GM23248 (cell line): Measurements from ENCODE around the gene ZNF652. TPM values are rescaled to one million over a fixed set of nuclear protein-coding genes. Genes with fewer than 3 reads are reported as not detected.
"Not testable (repeated sequence)": the region's sequence is repeated elsewhere in the genome, so short reads cannot be mapped to it uniquely, and the experiment has no call there.

Experiments
- DNase-seq: peaks from one replicate; pipeline ENCODE4 v3.0.0-alpha.2; 2015
- H2AFZ ChIP-seq: fragments of 200-600 bp; sonication (generic); 2 replicates; pipeline ENCODE4 v1.6.1; 2016; ENCODE audit warnings: antibody characterized with exemption
- H3F3A ChIP-seq: fragments of 200-600 bp; sonication (generic); 2 replicates; pipeline ENCODE4 v1.6.1; 2016; ENCODE audit warnings: mild to moderate bottlenecking, antibody characterized with exemption, mixed run types; ENCODE audit not compliant: insufficient read depth
- H3K27ac ChIP-seq: fragments of 200-600 bp; sonication (generic); 2 replicates; pipeline ENCODE4 v1.5.1; 2016; ENCODE audit warnings: mild to moderate bottlenecking
- H3K27me3 ChIP-seq: fragments of 200-600 bp; sonication (generic); replicated peaks from 2 replicates; pipeline ENCODE4 v1.6.1; 2016; ENCODE audit warnings: mild to moderate bottlenecking; ENCODE audit not compliant: insufficient read depth
- H3K36me3 ChIP-seq: fragments of 200-600 bp; sonication (generic); 2 replicates; pipeline ENCODE4 v1.6.1; 2016; ENCODE audit warnings: low read depth, mild to moderate bottlenecking
- H3K4me1 ChIP-seq: fragments of 200-600 bp; sonication (generic); 2 replicates; pipeline ENCODE4 v1.6.1; 2016; ENCODE audit warnings: mild to moderate bottlenecking; ENCODE audit not compliant: insufficient read depth
- H3K4me2 ChIP-seq: fragments of 200-600 bp; sonication (generic); one replicate; pipeline ENCODE4 v1.6.1; 2016; ENCODE audit warnings: mild to moderate bottlenecking; ENCODE audit not compliant: unreplicated experiment
- H3K4me3 ChIP-seq: fragments of 200-600 bp; sonication (generic); 2 replicates; pipeline ENCODE4 v1.5.1; 2016; ENCODE audit warnings: mild to moderate bottlenecking
- H3K79me2 ChIP-seq: fragments of 200-600 bp; sonication (generic); 2 replicates; pipeline ENCODE4 v1.6.1; 2016; ENCODE audit warnings: mild to moderate bottlenecking; ENCODE audit not compliant: insufficient read depth
- H3K9ac ChIP-seq: fragments of 200-600 bp; sonication (generic); 2 replicates; pipeline ENCODE4 v1.6.1; 2016; ENCODE audit warnings: mild to moderate bottlenecking
- H3K9me2 ChIP-seq: fragments of 200-600 bp; sonication (generic); 2 replicates; pipeline ENCODE4 v1.6.1; 2016; ENCODE audit warnings: mixed run types, mild to moderate bottlenecking, moderate library complexity; ENCODE audit not compliant: insufficient read depth
- H3K9me3 ChIP-seq: fragments of 200-600 bp; sonication (generic); one replicate; pipeline ENCODE4 v1.6.1; 2017; ENCODE audit warnings: low read depth
- H4K20me1 ChIP-seq: fragments of 200-600 bp; sonication (generic); 2 replicates; pipeline ENCODE4 v1.6.0; 2016; ENCODE audit not compliant: insufficient read depth
- EZH2 ChIP-seq: fragments of 200-600 bp; sonication (generic); IDR thresholded peaks from 2 replicates; pipeline ENCODE4 v1.6.1; 2018; ENCODE audit warnings: antibody characterized with exemption, mild to moderate bottlenecking; ENCODE audit not compliant: insufficient read depth, poor library complexity, severe bottlenecking
- EZH2phosphoT487 ChIP-seq: fragments of 200-600 bp; sonication (generic); IDR thresholded peaks from 2 replicates; pipeline ENCODE4 v1.6.1; 2018; ENCODE audit warnings: antibody characterized with exemption, moderate library complexity, mild to moderate bottlenecking, low read depth; ENCODE audit not compliant: insufficient read depth
- WGBS, 2 experiments: methylation state at CpG; one replicate each; pipeline ENCODE4 v1.1.6; 2015 to 2017; ENCODE audit warnings: low lambda C conversion rate in 2 of 2, low coverage in 1 of 2; ENCODE audit errors: missing lambda C conversion rate in 2 of 2; 5-methylcytosine and 5-hydroxymethylcytosine counted together
- in situ Hi-C: fragments of 300-500 bp; cut with MboI; formaldehyde crosslinking; loops from 2 replicates; pipeline ENCODE4 v1.15.0; 2020
- polyA plus RNA-seq: library from polyadenylated mRNA; unstranded; fragments of >200 nt; fragmentation: Nextera tagmentation; extraction: Ambion mirVana; gene quantifications from 2 replicates; pipeline ENCODE4 v1.2.1, GENCODE V29; 2016
- total RNA-seq: library from RNA; depleted of rRNA; stranded (reverse); fragments of >200 nt; shearing (Covaris generic); gene quantifications from 2 replicates; pipeline ENCODE4 v1.2.3, GENCODE V29; 2014

The ZNF652 gene
- total and polyA plus RNA-seq, 2 experiments from 2014 or later: 12.4 to 17.2 TPM

GRCh38 chr17:49288388-49288787, 73.7 kb downstream of the ZNF652 start:
- Histone ChIP-seq H3K27ac (no peak overlapping the region), H3K27me3 (no peaks in the 10 kb centered on the region), H3K4me2 (no peak overlapping the region), H3K9me3 (no peaks in the 10 kb centered on the region), H3K79me2 (no peaks in the 10 kb centered on the region), H3F3A (peaks cover 11% of the 10 kb centered on the region; the same call in 1 of the 2 replicates), H4K20me1 (no peaks in the 10 kb centered on the region), H3K9me2 (no peaks in the 10 kb centered on the region), H3K4me3 (no peak overlapping the region), H3K9ac (no peak overlapping the region), H3K4me1 (no peaks in the 10 kb centered on the region), H2AFZ (no peak overlapping the region), H3K36me3 (peaks cover 6% of the 10 kb centered on the region; the same call in 1 of the 2 replicates)
- in situ Hi-C loops: no loop called here
- no peak for DNase-seq
- 93 to 100% methylated on average over 1 of the region's 1 CpG for WGBS, 2 experiments
- TF ChIP-seq EZH2phosphoT487 (no peak), EZH2 (no peak)

GRCh38 chr17:49287481-49287880, 74.6 kb downstream of the ZNF652 start:
- H3F3A ChIP-seq: 0 out of 2 replicates have a peak, but pooled peaks cover 6% of the 10 kb centered on the region
- no peaks in the 10 kb centered on the region for H3K4me1 ChIP-seq
- in situ Hi-C loops: no loop called here
- H3K4me2 ChIP-seq: no peak overlapping the region
- H2AFZ ChIP-seq: no peak overlapping the region
- H3K9me3 ChIP-seq: no peaks in the 10 kb centered on the region
- H4K20me1 ChIP-seq: no peaks in the 10 kb centered on the region
- H3K27ac ChIP-seq: no peak overlapping the region
- H3K9me2 ChIP-seq: no peaks in the 10 kb centered on the region
- H3K79me2 ChIP-seq: no peaks in the 10 kb centered on the region
- H3K27me3 ChIP-seq: no peaks in the 10 kb centered on the region
- DNase-seq: no peak
- TF ChIP-seq EZH2 (no peak), EZH2phosphoT487 (no peak)
- H3K36me3 ChIP-seq: no peaks in the 10 kb centered on the region
- no peak overlapping the region for H3K4me3 ChIP-seq
- 96 to 97% methylated on average over 11 of the region's 11 CpGs for WGBS, 2 experiments
- no peak overlapping the region for H3K9ac ChIP-seq

GRCh38 chr17:49286261-49286973, 75.6 kb downstream of the ZNF652 start:
- H2AFZ ChIP-seq, H3K4me2 ChIP-seq, H3K4me3 ChIP-seq, H3K36me3 ChIP-seq, DNase-seq, H4K20me1 ChIP-seq, H3K27ac ChIP-seq, H3K4me1 ChIP-seq, H3K27me3 ChIP-seq, H3K9me2 ChIP-seq, H3K9me3 ChIP-seq, in situ Hi-C loops, H3K9ac ChIP-seq, H3K79me2 ChIP-seq, H3F3A ChIP-seq: not testable (repeated sequence)
- WGBS, 2 experiments: 94 to 95% methylated on average over 22 to 24 of the region's 24 CpGs

GRCh38 chr17:49285716-49286115, 76.3 kb downstream of the ZNF652 start:
- no peaks in the 10 kb centered on the region for H3K9me2 ChIP-seq
- in situ Hi-C loops: no loop called here
- H2AFZ ChIP-seq: no peak overlapping the region

More at GRCh38 chr17:49285716-49286115, 76.3 kb downstream of the ZNF652 start:
- 66 to 70% methylated on average over 6 of the region's 6 CpGs for WGBS, 2 experiments
- no peak for TF ChIP-seq EZH2
- TF ChIP-seq EZH2phosphoT487: no peak
- Histone ChIP-seq H4K20me1 (no peaks in the 10 kb centered on the region), H3K27me3 (no peaks in the 10 kb centered on the region), H3K27ac (no peak overlapping the region), H3K79me2 (no peaks in the 10 kb centered on the region), H3K9me3 (no peaks in the 10 kb centered on the region), H3K9ac (no peak overlapping the region), H3K36me3 (no peaks in the 10 kb centered on the region), H3K4me1 (no peaks in the 10 kb centered on the region), H3F3A (no peaks in the 10 kb centered on the region), H3K4me2 (no peak overlapping the region), H3K4me3 (no peak overlapping the region)
- DNase-seq: no peak
